Omental fat pad (tissue), 4 donors: ENCODE measurements around the gene MUC21. TPM values are rescaled to one million over a fixed set of nuclear protein-coding genes. Genes with fewer than 3 reads are reported as not detected.

Experiments
- ATAC-seq: fragments of 150-250 bp; one replicate; pipeline ENCODE4 v1.9.1; 2016; ENCODE audit warnings: mild to moderate bottlenecking, moderate library complexity; ENCODE audit not compliant: low FRiP score
- DNase-seq: peaks from one replicate; pipeline ENCODE4 v3.0.0-alpha.2; 2019; ENCODE audit warnings: low spot score
- total RNA-seq, 4 donors: library from RNA; depleted of rRNA; stranded (reverse); fragments of >200 nt; gene quantifications; one replicate each; pipeline ENCODE4 v1.1.0, GENCODE V29; 2016
- TF ChIP-seq, protein P1 (sequence below), 3 donors: fragments of 450-650 bp; IDR thresholded peaks; one replicate each; pipeline ENCODE4 v1.5.1; 2016 to 2017; ENCODE audit warnings: antibody characterized with exemption in 3 of 3, mild to moderate bottlenecking in 3 of 3, moderate library complexity in 2 of 3

MUC21 gene
- total RNA-seq, 4 donors from 2014 or later = not detected

DNA sequence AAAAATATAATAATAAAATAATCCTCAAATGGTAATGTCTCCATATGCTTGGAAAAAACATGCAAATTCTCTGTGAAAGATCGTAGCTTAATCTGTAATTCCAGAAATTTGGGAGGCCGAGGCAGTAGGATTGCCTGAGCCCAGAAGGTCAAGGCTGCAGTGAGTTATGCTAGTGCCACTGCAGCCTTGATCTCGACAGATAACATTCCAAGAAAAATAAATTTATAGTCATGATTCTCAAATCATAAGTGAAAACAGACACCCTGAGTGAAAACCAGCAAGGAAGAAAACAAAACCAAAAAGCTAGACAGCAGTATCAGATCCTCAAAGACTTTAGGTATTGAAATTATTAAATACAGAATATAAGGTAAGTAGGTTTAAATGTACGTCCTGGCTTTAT lies 3.8 kb upstream of the MUC21 start:
- ATAC-seq = no peak
- TF ChIP-seq, protein P1, sequence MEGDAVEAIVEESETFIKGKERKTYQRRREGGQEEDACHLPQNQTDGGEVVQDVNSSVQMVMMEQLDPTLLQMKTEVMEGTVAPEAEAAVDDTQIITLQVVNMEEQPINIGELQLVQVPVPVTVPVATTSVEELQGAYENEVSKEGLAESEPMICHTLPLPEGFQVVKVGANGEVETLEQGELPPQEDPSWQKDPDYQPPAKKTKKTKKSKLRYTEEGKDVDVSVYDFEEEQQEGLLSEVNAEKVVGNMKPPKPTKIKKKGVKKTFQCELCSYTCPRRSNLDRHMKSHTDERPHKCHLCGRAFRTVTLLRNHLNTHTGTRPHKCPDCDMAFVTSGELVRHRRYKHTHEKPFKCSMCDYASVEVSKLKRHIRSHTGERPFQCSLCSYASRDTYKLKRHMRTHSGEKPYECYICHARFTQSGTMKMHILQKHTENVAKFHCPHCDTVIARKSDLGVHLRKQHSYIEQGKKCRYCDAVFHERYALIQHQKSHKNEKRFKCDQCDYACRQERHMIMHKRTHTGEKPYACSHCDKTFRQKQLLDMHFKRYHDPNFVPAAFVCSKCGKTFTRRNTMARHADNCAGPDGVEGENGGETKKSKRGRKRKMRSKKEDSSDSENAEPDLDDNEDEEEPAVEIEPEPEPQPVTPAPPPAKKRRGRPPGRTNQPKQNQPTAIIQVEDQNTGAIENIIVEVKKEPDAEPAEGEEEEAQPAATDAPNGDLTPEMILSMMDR (IDR thresholded peaks at IDR 0.05) = no peak
- no peak for DNase-seq

DNA sequence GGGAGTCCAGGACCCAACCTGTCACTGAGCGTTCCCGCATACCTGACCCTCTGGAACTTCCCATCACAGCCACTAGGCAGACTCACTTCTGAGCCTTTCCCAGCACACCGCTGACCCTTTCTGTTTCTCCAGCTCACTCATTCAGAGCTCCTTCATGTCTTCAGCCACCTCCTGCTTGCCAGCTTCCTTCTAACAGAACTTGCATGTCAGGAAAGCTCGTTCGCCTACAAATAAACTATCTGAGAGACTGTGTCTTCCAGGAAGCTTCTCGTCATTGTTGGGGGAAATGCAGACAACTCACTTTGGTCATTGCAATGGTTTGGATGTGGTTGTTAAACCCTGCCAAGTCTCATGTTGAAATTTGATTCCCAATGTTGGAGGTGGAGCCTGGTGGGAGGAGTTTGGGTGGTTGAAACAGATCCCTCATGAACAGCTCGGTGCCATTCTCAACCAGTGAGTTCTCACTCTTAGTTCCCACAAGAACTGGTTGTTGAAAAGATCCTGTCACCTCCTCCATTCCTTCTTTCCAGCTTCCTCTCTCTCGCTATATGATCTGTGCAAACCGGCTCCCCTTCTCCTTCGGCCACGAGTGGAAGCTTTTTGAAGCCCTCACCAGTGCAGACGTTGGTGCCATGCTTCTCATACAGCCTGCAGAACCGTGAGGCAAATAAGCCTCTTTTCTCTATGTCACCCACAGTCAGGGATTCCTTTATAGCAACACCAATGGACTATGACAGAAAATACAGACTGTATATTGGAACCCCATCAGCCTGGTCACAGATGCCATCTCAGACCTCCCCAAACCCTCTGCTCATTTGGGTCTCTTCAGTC lies 1.4 kb upstream of the MUC21 start:
- DNase-seq = no peak
- peak; percentile 89 for ATAC-seq

DNA sequence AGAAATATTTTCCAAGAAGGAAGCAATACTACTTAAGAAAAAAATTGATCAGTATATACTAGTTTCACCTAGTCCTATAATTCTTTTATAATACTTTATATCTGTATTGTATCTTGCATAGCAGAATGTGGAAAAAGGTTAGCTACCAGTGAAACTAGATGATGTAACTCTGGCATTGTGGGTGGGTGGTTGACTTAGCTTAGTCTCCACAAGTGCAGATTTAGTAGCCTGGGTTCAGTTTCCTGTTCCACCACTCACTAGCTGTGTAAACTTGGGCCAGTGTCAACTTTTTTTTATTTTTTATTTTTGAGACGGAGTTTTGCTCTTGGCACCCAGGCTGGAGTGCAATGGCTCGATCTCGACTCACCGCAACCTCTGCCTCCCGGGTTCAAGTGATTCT lies 2.0 kb downstream of the MUC21 start:
- DNase-seq (no peak), ATAC-seq (no peak)
- TF ChIP-seq, protein P1 (IDR thresholded peaks at IDR 0.05) = no peak

More for the DNA sequence above, 1.4 kb upstream of the MUC21 start:
- TF ChIP-seq, protein P1 (IDR thresholded peaks at IDR 0.05) = no peak

DNA sequence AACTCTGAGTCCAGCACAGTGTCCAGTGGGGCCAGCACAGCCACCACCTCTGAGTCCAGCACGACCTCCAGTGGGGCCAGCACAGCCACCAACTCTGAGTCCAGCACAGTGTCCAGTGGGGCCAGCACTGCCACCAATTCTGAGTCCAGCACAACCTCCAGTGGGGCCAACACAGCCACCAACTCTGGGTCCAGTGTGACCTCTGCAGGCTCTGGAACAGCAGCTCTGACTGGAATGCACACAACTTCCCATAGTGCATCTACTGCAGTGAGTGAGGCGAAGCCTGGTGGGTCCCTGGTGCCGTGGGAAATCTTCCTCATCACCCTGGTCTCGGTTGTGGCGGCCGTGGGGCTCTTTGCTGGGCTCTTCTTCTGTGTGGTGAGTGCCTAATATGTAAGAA lies 3.8 kb downstream of the MUC21 start:
- TF ChIP-seq, protein P1 (IDR thresholded peaks at IDR 0.05) = no peak

DNA sequence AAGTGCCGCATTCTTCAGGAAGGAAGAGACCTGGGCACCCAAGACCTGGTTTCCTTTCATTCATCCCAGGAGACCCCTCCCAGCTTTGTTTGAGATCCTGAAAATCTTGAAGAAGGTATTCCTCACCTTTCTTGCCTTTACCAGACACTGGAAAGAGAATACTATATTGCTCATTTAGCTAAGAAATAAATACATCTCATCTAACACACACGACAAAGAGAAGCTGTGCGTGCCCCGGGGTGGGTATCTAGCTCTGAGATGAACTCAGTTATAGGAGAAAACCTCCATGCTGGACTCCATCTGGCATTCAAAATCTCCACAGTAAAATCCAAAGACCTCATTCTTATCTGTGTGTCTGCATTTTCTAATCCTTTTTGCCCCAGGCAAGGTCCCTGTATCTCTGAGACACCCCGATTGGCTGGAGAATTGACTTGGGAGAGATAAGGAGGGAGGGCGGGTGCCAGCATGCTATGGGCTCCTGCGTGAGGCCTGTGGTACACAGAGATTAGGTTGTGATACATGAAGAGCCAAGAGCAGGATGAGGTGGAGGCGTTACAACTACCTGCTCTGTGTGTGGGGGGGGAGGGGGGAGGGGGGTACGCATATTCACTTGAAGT lies 4.8 kb downstream of the MUC21 start:
- ATAC-seq (no peak), DNase-seq (no peak)
- TF ChIP-seq, protein P1 (IDR thresholded peaks at IDR 0.05) = no peak

More for the DNA sequence above, 3.8 kb downstream of the MUC21 start:
- DNase-seq = no peak
- ATAC-seq = no peak

DNA sequence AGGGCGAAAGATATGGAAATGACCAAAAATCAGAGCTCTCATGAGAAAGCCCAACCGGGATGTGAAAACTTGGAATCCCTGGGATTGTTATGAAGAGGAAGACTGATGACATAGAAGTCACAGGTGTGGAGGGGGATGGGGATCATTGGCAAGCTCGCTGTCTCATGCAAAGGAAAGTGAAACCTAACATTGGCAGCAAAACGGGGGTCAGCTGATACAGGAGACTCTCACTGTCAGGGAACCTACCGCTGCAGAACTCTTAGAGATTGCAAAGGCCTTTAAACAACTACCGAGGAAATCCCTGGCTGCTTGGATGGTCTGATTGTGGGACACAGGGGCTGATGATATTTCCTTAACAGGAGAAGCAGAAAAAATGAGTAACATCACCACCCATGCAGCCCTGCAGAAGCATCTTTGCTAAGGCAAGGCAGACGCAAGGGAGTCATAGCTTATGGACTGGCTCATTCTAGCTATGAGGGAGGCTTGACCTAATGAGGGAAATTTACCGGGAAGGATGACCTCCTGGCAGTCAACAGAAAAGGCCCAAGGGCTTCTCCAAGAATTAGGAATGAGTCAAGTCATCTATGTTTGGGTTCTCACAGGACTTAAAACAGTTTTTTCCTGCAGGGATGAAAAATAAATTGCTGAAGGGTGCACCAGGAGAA lies 7.0 kb downstream of the MUC21 start:
- DNase-seq = no peak
- ATAC-seq = no peak
- TF ChIP-seq, protein P1 (IDR thresholded peaks at IDR 0.05) = no peak
